HCT116 (cell line): ENCODE measurements around the gene MRE11. TPM values are rescaled to one million over a fixed set of nuclear protein-coding genes. Genes with fewer than 3 reads are reported as not detected.

Experiments
- ATAC-seq: fragments of 200-7000 bp; cut with Tn5 transposase; 2 replicates; pipeline ENCODE4 v1.9.1; 2020; ENCODE audit warnings: mild to moderate bottlenecking, moderate library complexity
- BruUV-seq: library from RNA; stranded (reverse); fragments of 400-500 nt; replicated peaks from 2 replicates; lab custom pipeline; 2021; lab: Mats Ljungman, UMichigan
- CTCF ChIA-PET: fragments of 300-600 bp; sonication (Branson Sonifier 250); formaldehyde crosslinking; loops from one replicate; lab custom pipeline; 2021; ENCODE audit warnings: antibody characterized with exemption; lab: Charles Lee
- POLR2A ChIA-PET: fragments of 300-600, 350-600 bp; sonication (Branson Sonifier 250); formaldehyde crosslinking; loops from one replicate; lab custom pipeline; 2021; ENCODE audit warnings: antibody characterized with exemption; lab: Charles Lee
- RAD21 ChIA-PET, 2 experiments: fragments of 300-600 bp; sonication (Branson Sonifier 250); formaldehyde crosslinking; loops; one replicate each; lab custom pipeline; 2023; ENCODE audit warnings: low total read pairs in 2 of 2; ENCODE audit not compliant: uncharacterized antibody in 2 of 2, unreplicated experiment in 2 of 2, low non-redundant PET in 1 of 2; lab: Charles Lee
- DNase-seq: peaks from one replicate; pipeline ENCODE4 v3.0.0-alpha.2; 2010; ENCODE audit warnings: low read depth, low spot score
- H2AFZ ChIP-seq: fragments of 200-600 bp; shearing (Covaris generic), sonication (generic); 2 replicates; pipeline ENCODE4 v1.6.1; 2017; ENCODE audit warnings: low read depth, mixed run types, mixed read lengths, antibody characterized with exemption, low read length; ENCODE audit not compliant: poor library complexity, severe bottlenecking
- H3K27ac ChIP-seq: 2 replicates; pipeline ENCODE4 v1.5.1; 2012; ENCODE audit warnings: low read depth, low read length
- H3K27me3 ChIP-seq: fragments of 200-600 bp; sonication (generic); 2 replicates; pipeline ENCODE4 v1.6.1; 2016; ENCODE audit warnings: mixed run types, low read length, mixed read lengths; ENCODE audit not compliant: insufficient read depth
- H3K36me3 ChIP-seq, 2 experiments: fragments of 200-500 bp in 1 of 2; fragments of 200-600 bp in 1 of 2; sonication (Bioruptor generic) in 1 of 2; sonication (generic) in 1 of 2; 2 replicates each; pipeline versions ENCODE4 v1.5.1 to v1.6.1; 2014 to 2016; ENCODE audit warnings: low read length in 2 of 2, inconsistent platforms in 1 of 2, mixed read lengths in 1 of 2, mixed run types in 1 of 2; ENCODE audit not compliant: insufficient read depth in 2 of 2, control insufficient read depth in 1 of 2
- H3K4me1 ChIP-seq, 2 experiments: fragments of 200-600 bp in 1 of 2; sonication (generic) in 1 of 2; 2 replicates each; pipeline versions ENCODE4 v1.5.1 to v1.6.1; 2012 to 2017; ENCODE audit warnings: low read length in 2 of 2, inconsistent platforms in 1 of 2, mild to moderate bottlenecking in 1 of 2, mixed read lengths in 1 of 2, mixed run types in 1 of 2, moderate library complexity in 1 of 2; ENCODE audit not compliant: insufficient read depth in 2 of 2, control insufficient read depth in 1 of 2
- H3K4me2 ChIP-seq: fragments of 200-600 bp; sonication (generic); 2 replicates; pipeline ENCODE4 v1.6.1; 2017; ENCODE audit warnings: mixed run types, low read length, mixed read lengths
- H3K4me3 ChIP-seq, 2 experiments: fragments of 200-600 bp in 1 of 2; sonication (generic) in 1 of 2; replicated peaks in 1 of 2; 2 replicates each; pipeline ENCODE4 v1.5.1; 2011 to 2016; ENCODE audit warnings: low read length in 2 of 2, control low read depth in 1 of 2, low read depth in 1 of 2, mild to moderate bottlenecking in 1 of 2, mixed read lengths in 1 of 2, mixed run types in 1 of 2
- H3K79me2 ChIP-seq: fragments of 200-600 bp; sonication (generic); 2 replicates; pipeline ENCODE4 v1.6.1; 2017; ENCODE audit warnings: mild to moderate bottlenecking, mixed run types, low read length, moderate library complexity, mixed read lengths; ENCODE audit not compliant: insufficient read depth
- H3K9ac ChIP-seq: fragments of 200-600 bp; sonication (generic); 2 replicates; pipeline ENCODE4 v1.6.1; 2016; ENCODE audit warnings: low read length, mixed read lengths
- H3K9me2 ChIP-seq: fragments of 200-600 bp; sonication (generic), shearing (Covaris generic); 2 replicates; pipeline ENCODE4 v1.6.1; 2017; ENCODE audit warnings: mixed run types, mild to moderate bottlenecking, moderate library complexity; ENCODE audit not compliant: insufficient read depth
- H3K9me3 ChIP-seq, 2 experiments: fragments of 200-500 bp in 1 of 2; fragments of 200-600 bp in 1 of 2; sonication (Bioruptor generic) in 1 of 2; sonication (generic) in 1 of 2; 2 replicates each; pipeline ENCODE4 v1.6.1; 2014 to 2017; ENCODE audit warnings: low read length in 2 of 2, mixed read lengths in 2 of 2, inconsistent platforms in 1 of 2, low read depth in 1 of 2, mild to moderate bottlenecking in 1 of 2, mixed run types in 1 of 2, moderate library complexity in 1 of 2; ENCODE audit not compliant: control insufficient read depth in 1 of 2, insufficient read depth in 1 of 2
- H4K20me1 ChIP-seq: fragments of 200-600 bp; sonication (generic), shearing (Covaris generic); 2 replicates; pipeline ENCODE4 v1.6.1; 2017; ENCODE audit warnings: mixed run types, mild to moderate bottlenecking, moderate library complexity; ENCODE audit not compliant: insufficient read depth
- ATF3 ChIP-seq: IDR thresholded peaks from 2 replicates; pipeline ENCODE4 v1.6.1; 2012
- EZH2 ChIP-seq: fragments of 200-600 bp; sonication (generic); IDR thresholded peaks from 2 replicates; pipeline ENCODE4 v1.6.1; 2017; ENCODE audit warnings: antibody characterized with exemption, mixed run types
- EZH2phosphoT487 ChIP-seq: fragments of 200-600 bp; IDR thresholded peaks from 2 replicates; pipeline ENCODE4 v1.6.1; 2018; ENCODE audit warnings: antibody characterized with exemption, borderline replicate concordance
- FOSL1 ChIP-seq: IDR thresholded peaks from 2 replicates; pipeline ENCODE4 v1.6.1; 2012; ENCODE audit warnings: low read depth
- JUND ChIP-seq: IDR thresholded peaks from 2 replicates; pipeline ENCODE4 v1.6.1; 2012
- POLR2AphosphoS5 ChIP-seq: IDR thresholded peaks from 2 replicates; pipeline ENCODE4 v1.6.1; 2011; ENCODE audit warnings: mild to moderate bottlenecking, low read depth, low read length, moderate library complexity
- REST ChIP-seq: IDR thresholded peaks from 2 replicates; pipeline ENCODE4 v1.6.1; 2012; ENCODE audit warnings: low read depth
- ZNF274 ChIP-seq: fragments of 200-500 bp; sonication (Bioruptor generic); IDR thresholded peaks from 2 replicates; pipeline ENCODE4 v1.6.1; 2014; ENCODE audit warnings: mild to moderate bottlenecking, low read depth, low read length, inconsistent platforms
- intact Hi-C: fragments of 100-400 bp; cut with micrococcal nuclease; formaldehyde crosslinking; loops from 2 replicates; pipeline ENCODE4 v1.10.0; 2022
- total RNA-seq: library from RNA; stranded (reverse); gene quantifications from one replicate; pipeline ENCODE4 v1.2.1, GENCODE V29; 2021; ENCODE audit not compliant: unreplicated experiment

The MRE11 gene
- total RNA-seq, 1 experiment from 2014 or later: 20.6 TPM

GRCh38 chr11:94537031-94537600, 43.5 kb upstream of the MRE11 start:
- intact Hi-C loops: no loop called here
- ChIA-PET POLR2A (interaction anchor here (0.7 kb wide), 1 partner anchor 9 kb away, joined by 3 read pairs; no protein-coding TSS in a partner anchor), CTCF (no interaction called here), RAD21 (no interaction called here)
- Histone ChIP-seq H2AFZ (no peak overlapping the region), H3K9me2 (no peaks in the 10 kb centered on the region), H3K36me3 (no peaks in the 10 kb centered on the region), H3K79me2 (no peaks in the 10 kb centered on the region), H3K27ac (no peak overlapping the region), H3K9ac (no peak overlapping the region), H3K4me3 (no peak overlapping the region), H3K9me3 (no peaks in the 10 kb centered on the region), H3K4me2 (no peak overlapping the region), H4K20me1 (no peaks in the 10 kb centered on the region), H3K27me3 (no peaks in the 10 kb centered on the region), H3K4me1 (peaks cover 0 to 4% of the 10 kb centered on the region in 2 experiments; a peak in 1 of 4 replicates)
- ATAC-seq: no peak
- TF ChIP-seq ZNF274 (no peak), REST (no peak), JUND (no peak), FOSL1 (no peak), EZH2 (no peak), ATF3 (no peak), POLR2AphosphoS5 (no peak), EZH2phosphoT487 (no peak)
- no peak for DNase-seq
- no TSS peak for BruUV-seq
